Tongue (tissue), 2 donors: ENCODE measurements around the gene GM2A. TPM values are rescaled to one million over a fixed set of nuclear protein-coding genes. Genes with fewer than 3 reads are reported as not detected.
"Not testable (repeated sequence)": the region's sequence is repeated elsewhere in the genome, so short reads cannot be mapped to it uniquely, and the experiment has no call there.

Experiments
- DNase-seq: peaks from one replicate; pipeline ENCODE4 v3.0.0-alpha.2; 2015
- total RNA-seq: library from RNA; depleted of rRNA; stranded (reverse); fragments of >200 nt; gene quantifications from one replicate; pipeline ENCODE4 v1.2.3, GENCODE V29; 2014

Gene GM2A
- total RNA-seq, 1 donor from 2014 or later: 26.3 TPM

- DNase-seq: no peak
These were observed 593 bp downstream of the GM2A start for GRCh38 chr5:151253605-151253950.

GRCh38 chr5:151254556-151254955, 1.6 kb downstream of the GM2A start:
- no peak for DNase-seq

- DNase-seq: not testable (repeated sequence)
These were observed 2.0 kb downstream of the GM2A start for GRCh38 chr5:151254990-151255389.

- no peak for DNase-seq
These were observed 2.8 kb downstream of the GM2A start for GRCh38 chr5:151255621-151256286.

GRCh38 chr5:151257731-151258181, 4.8 kb downstream of the GM2A start:
- no peak for DNase-seq

- DNase-seq: no peak
These were observed 5.2 kb downstream of the GM2A start for GRCh38 chr5:151258201-151258611.

- DNase-seq: no peak
These were observed 5.8 kb downstream of the GM2A start for GRCh38 chr5:151258816-151259215.

GRCh38 chr5:151259931-151260330, 6.9 kb downstream of the GM2A start:
- DNase-seq: no peak

- DNase-seq: no peak
These were observed 9.5 kb downstream of the GM2A start for GRCh38 chr5:151262532-151262931.

GRCh38 chr5:151264113-151264512, 11.1 kb downstream of the GM2A start:
- DNase-seq: no peak

- DNase-seq: no peak
These were observed 14.7 kb downstream of the GM2A start for GRCh38 chr5:151267491-151268260.

GRCh38 chr5:151270599-151270998, 17.6 kb downstream of the GM2A start:
- DNase-seq: no peak

GRCh38 chr5:151271336-151271735, 18.4 kb downstream of the GM2A start:
- DNase-seq: no peak

GRCh38 chr5:151274666-151275065, 21.7 kb downstream of the GM2A start:
- DNase-seq: no peak

- no peak for DNase-seq
These were observed 22.8 kb downstream of the GM2A start for GRCh38 chr5:151275803-151276202.

GRCh38 chr5:151278845-151279244, 25.9 kb downstream of the GM2A start:
- no peak for DNase-seq

GRCh38 chr5:151280443-151280842, 27.5 kb downstream of the GM2A start:
- DNase-seq: no peak

- no peak for DNase-seq
These were observed 28.1 kb downstream of the GM2A start for GRCh38 chr5:151281001-151281639.

GRCh38 chr5:151283120-151283825, 30.3 kb downstream of the GM2A start:
- no peak for DNase-seq

- DNase-seq: no peak
These were observed 31.5 kb downstream of the GM2A start for GRCh38 chr5:151284392-151284967.

GRCh38 chr5:151285683-151286082, 32.7 kb downstream of the GM2A start:
- DNase-seq: no peak

- DNase-seq: no peak
These were observed 33.3 kb downstream of the GM2A start for GRCh38 chr5:151286246-151286645.
